GM06990 (cell line): ENCODE results near the gene SEZ6.

Source experiments
- DNase-seq: peaks from one replicate; pipeline ENCODE4 v3.0.0-alpha.2; 2011; ENCODE audit not compliant: insufficient read length; ENCODE audit errors: extremely low read depth
- H3K27me3 ChIP-seq: replicated peaks from 2 replicates; pipeline ENCODE4 v1.6.0; 2011; ENCODE audit warnings: low read length; ENCODE audit not compliant: control insufficient read depth, insufficient read depth
- H3K36me3 ChIP-seq: 2 replicates; pipeline ENCODE4 v1.5.1; 2011; ENCODE audit warnings: low read length; ENCODE audit not compliant: control insufficient read depth, insufficient read depth
- H3K4me3 ChIP-seq: replicated peaks from 2 replicates; pipeline ENCODE4 v1.5.1; 2011; ENCODE audit warnings: low read depth, mild to moderate bottlenecking, control low read depth, low read length
- CTCF ChIP-seq: IDR thresholded peaks from 2 replicates; pipeline ENCODE4 v1.5.1; 2011; ENCODE audit warnings: low read length, control low read depth, mild to moderate bottlenecking, inconsistent platforms; ENCODE audit not compliant: insufficient read depth, poor library complexity, severe bottlenecking

Gene SEZ6

GRCh38 chr17:29005936-29006511, at the start of gene SEZ6:
TSS of gene SEZ6 (minus strand) at chr17:29006033. CDS start at chr17:29005869, 164 bp downstream.
- H3K27me3 ChIP-seq = no peaks in the 10 kb centered on the region; the same call in 1 of the 2 replicates
- H3K36me3 ChIP-seq = no peaks in the 10 kb centered on the region
- TF ChIP-seq CTCF = no peak
- peak; percentile 59 for DNase-seq
- no peak within 1 kb of the TSS for H3K4me3 ChIP-seq

- Histone ChIP-seq H3K36me3 (no peaks in the 10 kb centered on the region), H3K27me3 (peaks cover 1% of the 10 kb centered on the region), H3K4me3 (no peak overlapping the region)
- no peak for DNase-seq
- TF ChIP-seq CTCF = no peak
These were observed 49.0 kb upstream of the SEZ6 start for GRCh38 chr17:29054835-29055234.

- TF ChIP-seq CTCF = no peak
- Histone ChIP-seq H3K4me3 (no peak overlapping the region), H3K27me3 (peaks cover 1% of the 10 kb centered on the region), H3K36me3 (no peaks in the 10 kb centered on the region)
- no peak for DNase-seq
These were observed 45.9 kb upstream of the SEZ6 start for GRCh38 chr17:29051731-29052130.

- Histone ChIP-seq H3K27me3 (peaks cover 1% of the 10 kb centered on the region), H3K4me3 (no peak overlapping the region), H3K36me3 (no peaks in the 10 kb centered on the region)
- no peak for TF ChIP-seq CTCF
- no peak for DNase-seq
These were observed 45.4 kb upstream of the SEZ6 start for GRCh38 chr17:29051194-29051593.

DNA sequence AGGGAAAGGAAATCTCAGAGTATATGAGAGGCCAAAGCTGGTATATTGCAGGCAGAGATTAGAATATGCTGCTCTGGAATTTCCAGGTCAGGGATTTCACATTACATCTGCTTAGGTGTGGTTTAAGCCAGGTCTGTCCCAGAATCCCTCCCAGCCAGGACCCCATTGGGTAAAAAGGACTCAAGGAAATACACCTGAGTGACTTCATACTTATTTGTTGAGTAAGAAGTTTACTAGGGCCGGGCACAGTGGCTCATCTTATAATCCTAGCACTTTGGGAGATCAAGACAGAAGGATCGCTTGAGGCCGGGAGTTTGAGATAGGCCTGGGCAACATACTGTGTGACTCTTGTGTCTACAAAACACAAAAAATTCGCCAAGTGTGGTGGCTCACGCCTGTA, 44.3 kb upstream of the SEZ6 start:
- TF ChIP-seq CTCF = no peak
- Histone ChIP-seq H3K36me3 (no peaks in the 10 kb centered on the region), H3K4me3 (no peak overlapping the region), H3K27me3 (peaks cover 1% of the 10 kb centered on the region)
- DNase-seq = no peak
